ENCODE data around the gene DRC7. TPM values are rescaled to one million over a fixed set of nuclear protein-coding genes. Genes with fewer than 3 reads are reported as not detected.

Gene DRC7
- total and polyA plus RNA-seq, 10 of the 15 experiments (the other 5 are each of a cell fraction or from before 2014, with no cell fraction given), result 0.06 to 0.49 (median 0.14) TPM; not detected in 4

- ChIA-PET POLR2A (no interaction called here), RAD21 (ENCODE audit: unreplicated experiment) (no interaction called here), CTCF (interaction anchor here (8.1 kb wide), 1 partner anchor 54 kb away, joined by 210 read pairs; no protein-coding TSS in a partner anchor), SMC1A (ENCODE audit: uncharacterized antibody, unreplicated experiment) (no interaction called here)
- Histone ChIP-seq H3K4me3 (no peak overlapping the region), H2AFZ (ENCODE audit: control insufficient read depth, low read depth, low read length) (no peak overlapping the region), H3K36me3 (ENCODE audit: control insufficient read depth in 2 of 2, insufficient read depth in 2 of 2, low read length in 1 of 2) (no peaks in the 10 kb centered on the region), H3K27ac (ENCODE audit: control insufficient read depth, insufficient read depth) (no peak overlapping the region), H3K9ac (ENCODE audit: control insufficient read depth, insufficient read depth, low read length) (no peak overlapping the region), H3K4me1 (ENCODE audit: control insufficient read depth, insufficient read depth, low read length) (no peaks in the 10 kb centered on the region; the same call in 1 of the 2 replicates), H4K20me1 (ENCODE audit: control insufficient read depth, insufficient read depth) (no peaks in the 10 kb centered on the region), H3K4me2 (ENCODE audit: control insufficient read depth, insufficient read depth) (no peak overlapping the region), H3K27me3 (replicated peaks in 1 of 2; ENCODE audit: control insufficient read depth in 2 of 2, insufficient read depth in 2 of 2, low read length in 1 of 2) (no peaks in the 10 kb centered on the region; a peak in 1 of 4 replicates), H3K9me3 (replicated peaks; ENCODE audit: control insufficient read depth, insufficient read depth, low read length) (no peaks in the 10 kb centered on the region), H3K79me2 (ENCODE audit: control insufficient read depth, insufficient read depth, low read length) (no peaks in the 10 kb centered on the region)
- no TSS peak for BruUV-seq (replicated peaks)
- 25% methylated on average over 16 of the region's 16 CpGs for WGBS (ENCODE audit: insufficient coverage, insufficient replicate concordance, low lambda C conversion rate, missing lambda C conversion rate)
- no peak for FAIRE-seq
- TF ChIP-seq BACH1 (IDR thresholded peaks at IDR 0.05; ENCODE audit: borderline replicate concordance), result no peak
- TF ChIP-seq ATF2 (IDR thresholded peaks at IDR 0.05; ENCODE audit: low read length), result no peak
- no peak for TF ChIP-seq STAT3 (IDR thresholded peaks at IDR 0.05; ENCODE audit: low read depth, low read length)
- no peak for TF ChIP-seq PAX5 (IDR thresholded peaks at IDR 0.05; ENCODE audit: borderline replicate concordance, low read depth, low read length)
- no peak for TF ChIP-seq ESRRA (IDR thresholded peaks at IDR 0.05; ENCODE audit: low read length)
- no peak for TF ChIP-seq HCFC1 (IDR thresholded peaks at IDR 0.05; ENCODE audit: low read length)
- no peak for TF ChIP-seq TCF7 (IDR thresholded peaks at IDR 0.05; ENCODE audit: borderline replicate concordance)
- no peak for TF ChIP-seq RB1 (IDR thresholded peaks at IDR 0.05; ENCODE audit: borderline replicate concordance)
- intact Hi-C loops (cut with micrococcal nuclease; ENCODE audit: unreplicated experiment), result no loop called here
- in situ Hi-C loops (cut with MboI), result no loop called here
- no peak for DNase-seq (ENCODE audit: low read depth, low spot score)
- ATAC-seq, result no peak
Measured at GRCh38 chr16:57653936-57654335, 40.7 kb upstream of the DRC7 start.
